Measurements from ENCODE around the gene HBS1L. TPM values are rescaled to one million over a fixed set of nuclear protein-coding genes. Genes with fewer than 3 reads are reported as not detected.

HBS1L gene
- total and polyA plus RNA-seq, 10 of the 15 experiments (the other 5 are each of a cell fraction or from before 2014, with no cell fraction given) = 58.7 to 142 (median 78.8) TPM

DNA sequence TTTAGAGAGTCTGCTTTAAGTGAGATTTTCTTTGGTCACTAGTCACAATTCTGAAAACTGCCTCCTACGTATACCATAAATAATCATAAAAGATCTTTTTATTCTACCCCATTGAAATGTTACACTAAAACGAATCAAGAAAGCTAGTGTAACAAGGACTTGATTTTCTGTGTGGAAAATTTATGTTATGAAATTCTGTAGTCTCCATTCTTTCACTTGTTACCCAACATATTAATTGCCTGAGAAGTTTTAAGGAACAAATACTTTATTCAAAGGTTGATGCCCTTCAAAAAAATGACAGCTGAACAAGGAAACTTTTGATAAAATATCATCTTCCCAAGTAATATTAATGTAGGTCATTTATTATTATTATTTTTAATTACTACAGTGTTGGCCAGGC is 13.3 kb upstream of the HBS1L start:
- no peaks in the 10 kb centered on the region; the same call in 1 of the 2 replicates for H3K4me1 ChIP-seq (ENCODE audit: control insufficient read depth, insufficient read depth, low read length)
- ChIA-PET RAD21 (ENCODE audit: unreplicated experiment) (no interaction called here), SMC1A (ENCODE audit: uncharacterized antibody, unreplicated experiment) (interaction anchor here (7.1 kb wide), 1 partner anchor 13 kb away, joined by 40 read pairs; the partner anchor contains the start of gene HBS1L), POLR2A (no interaction called here), CTCF (interaction anchor here (1.0 kb wide), 1 partner anchor 12 kb away, joined by 3 read pairs; no protein-coding TSS in a partner anchor)
- no peak for ATAC-seq
- in situ Hi-C loops (cut with MboI) (no loop called here), intact Hi-C loops (cut with micrococcal nuclease; ENCODE audit: unreplicated experiment) (no loop called here)
- no peak overlapping the region for H3K4me2 ChIP-seq (ENCODE audit: control insufficient read depth, insufficient read depth)
- H3K79me2 ChIP-seq (ENCODE audit: control insufficient read depth, insufficient read depth, low read length) = no peaks in the 10 kb centered on the region
- no peak overlapping the region for H3K4me3 ChIP-seq
- no peak for FAIRE-seq
- BruUV-seq (replicated peaks) = no TSS peak
- 97% methylated on average over 2 of the region's 2 CpGs for WGBS (ENCODE audit: insufficient coverage, insufficient replicate concordance, low lambda C conversion rate, missing lambda C conversion rate)
- peaks cover 5% of the 10 kb centered on the region; the same call in 2 of the 3 replicates for H3K9me3 ChIP-seq (replicated peaks; ENCODE audit: control insufficient read depth, insufficient read depth, low read length)
- TF ChIP-seq RAD21 (IDR thresholded peaks at IDR 0.05; ENCODE audit: insufficient read depth, low read depth, low read length) = no peak
- TF ChIP-seq HDAC2 (IDR thresholded peaks at IDR 0.05) = no peak
- no peak for TF ChIP-seq MEF2A (IDR thresholded peaks at IDR 0.05; ENCODE audit: insufficient read depth, low read depth, low read length)
- TF ChIP-seq YBX1 (IDR thresholded peaks at IDR 0.05) = no peak
- TF ChIP-seq, protein P1, sequence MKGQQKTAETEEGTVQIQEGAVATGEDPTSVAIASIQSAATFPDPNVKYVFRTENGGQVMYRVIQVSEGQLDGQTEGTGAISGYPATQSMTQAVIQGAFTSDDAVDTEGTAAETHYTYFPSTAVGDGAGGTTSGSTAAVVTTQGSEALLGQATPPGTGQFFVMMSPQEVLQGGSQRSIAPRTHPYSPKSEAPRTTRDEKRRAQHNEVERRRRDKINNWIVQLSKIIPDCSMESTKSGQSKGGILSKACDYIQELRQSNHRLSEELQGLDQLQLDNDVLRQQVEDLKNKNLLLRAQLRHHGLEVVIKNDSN (IDR thresholded peaks at IDR 0.05; ENCODE audit: borderline replicate concordance, extremely low read length, insufficient read depth, low read depth, low read length) = no peak
- TF ChIP-seq EP300 (IDR thresholded peaks at IDR 0.05; ENCODE audit: borderline replicate concordance in 1 of 2, control insufficient read depth in 1 of 2, low read depth in 2 of 2, low read length in 2 of 2) = no peak
- TF ChIP-seq PRDM15 (CRISPR knock-in tag; IDR thresholded peaks at IDR 0.05) = no peak
- no peak for TF ChIP-seq RBBP5 (conservative IDR thresholded peaks at IDR 0.05)
- TF ChIP-seq HCFC1 (IDR thresholded peaks at IDR 0.05; ENCODE audit: low read length) = no peak
- TF ChIP-seq, protein P2, sequence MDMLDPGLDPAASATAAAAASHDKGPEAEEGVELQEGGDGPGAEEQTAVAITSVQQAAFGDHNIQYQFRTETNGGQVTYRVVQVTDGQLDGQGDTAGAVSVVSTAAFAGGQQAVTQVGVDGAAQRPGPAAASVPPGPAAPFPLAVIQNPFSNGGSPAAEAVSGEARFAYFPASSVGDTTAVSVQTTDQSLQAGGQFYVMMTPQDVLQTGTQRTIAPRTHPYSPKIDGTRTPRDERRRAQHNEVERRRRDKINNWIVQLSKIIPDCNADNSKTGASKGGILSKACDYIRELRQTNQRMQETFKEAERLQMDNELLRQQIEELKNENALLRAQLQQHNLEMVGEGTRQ (IDR thresholded peaks at IDR 0.05; ENCODE audit: borderline replicate concordance, low read depth, low read length) = no peak
- TF ChIP-seq, protein P3, sequence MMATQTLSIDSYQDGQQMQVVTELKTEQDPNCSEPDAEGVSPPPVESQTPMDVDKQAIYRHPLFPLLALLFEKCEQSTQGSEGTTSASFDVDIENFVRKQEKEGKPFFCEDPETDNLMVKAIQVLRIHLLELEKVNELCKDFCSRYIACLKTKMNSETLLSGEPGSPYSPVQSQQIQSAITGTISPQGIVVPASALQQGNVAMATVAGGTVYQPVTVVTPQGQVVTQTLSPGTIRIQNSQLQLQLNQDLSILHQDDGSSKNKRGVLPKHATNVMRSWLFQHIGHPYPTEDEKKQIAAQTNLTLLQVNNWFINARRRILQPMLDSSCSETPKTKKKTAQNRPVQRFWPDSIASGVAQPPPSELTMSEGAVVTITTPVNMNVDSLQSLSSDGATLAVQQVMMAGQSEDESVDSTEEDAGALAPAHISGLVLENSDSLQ (IDR thresholded peaks at IDR 0.05) = no peak
- no peak overlapping the region for H2AFZ ChIP-seq (ENCODE audit: control insufficient read depth, low read depth, low read length)
- no peaks in the 10 kb centered on the region for H4K20me1 ChIP-seq (ENCODE audit: control insufficient read depth, insufficient read depth)
- DNase-seq (ENCODE audit: low read depth, low spot score) = no peak
- no peak overlapping the region for H3K27ac ChIP-seq (ENCODE audit: control insufficient read depth, insufficient read depth)
- H3K36me3 ChIP-seq (ENCODE audit: control insufficient read depth in 2 of 2, insufficient read depth in 2 of 2, low read length in 1 of 2) = no peaks in the 10 kb centered on the region
- H3K27me3 ChIP-seq (replicated peaks in 1 of 2; ENCODE audit: control insufficient read depth in 2 of 2, insufficient read depth in 2 of 2, low read length in 1 of 2) = no peaks in the 10 kb centered on the region
- no peak overlapping the region for H3K9ac ChIP-seq (ENCODE audit: control insufficient read depth, insufficient read depth, low read length)

Data from GM12878 (cell line).